HG03520 (cell line): Measurements from ENCODE around the gene ARHGEF39.

Experiments
- ATAC-seq: cut with Tn5 transposase; IDR thresholded peaks from one replicate; pipeline ENCODE4 v1.9.1; 2021; ENCODE audit warnings: mild to moderate bottlenecking, moderate library complexity; ENCODE audit not compliant: unreplicated experiment

ARHGEF39 gene

DNA sequence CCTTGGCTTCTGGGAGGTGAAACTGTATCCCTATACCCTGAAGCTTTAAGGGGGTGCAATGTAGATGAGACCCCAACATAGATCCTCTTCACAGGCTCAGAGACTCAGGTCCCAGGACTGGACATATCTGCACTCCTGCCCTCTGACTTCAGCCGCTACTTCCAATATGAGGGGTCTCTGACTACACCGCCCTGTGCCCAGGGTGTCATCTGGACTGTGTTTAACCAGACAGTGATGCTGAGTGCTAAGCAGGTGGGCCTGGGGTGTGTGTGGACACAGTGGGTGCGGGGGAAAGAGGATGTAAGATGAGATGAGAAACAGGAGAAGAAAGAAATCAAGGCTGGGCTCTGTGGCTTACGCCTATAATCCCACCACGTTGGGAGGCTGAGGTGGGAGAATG is 14.1 kb upstream of the ARHGEF39 start:
- ATAC-seq, result no peak

DNA sequence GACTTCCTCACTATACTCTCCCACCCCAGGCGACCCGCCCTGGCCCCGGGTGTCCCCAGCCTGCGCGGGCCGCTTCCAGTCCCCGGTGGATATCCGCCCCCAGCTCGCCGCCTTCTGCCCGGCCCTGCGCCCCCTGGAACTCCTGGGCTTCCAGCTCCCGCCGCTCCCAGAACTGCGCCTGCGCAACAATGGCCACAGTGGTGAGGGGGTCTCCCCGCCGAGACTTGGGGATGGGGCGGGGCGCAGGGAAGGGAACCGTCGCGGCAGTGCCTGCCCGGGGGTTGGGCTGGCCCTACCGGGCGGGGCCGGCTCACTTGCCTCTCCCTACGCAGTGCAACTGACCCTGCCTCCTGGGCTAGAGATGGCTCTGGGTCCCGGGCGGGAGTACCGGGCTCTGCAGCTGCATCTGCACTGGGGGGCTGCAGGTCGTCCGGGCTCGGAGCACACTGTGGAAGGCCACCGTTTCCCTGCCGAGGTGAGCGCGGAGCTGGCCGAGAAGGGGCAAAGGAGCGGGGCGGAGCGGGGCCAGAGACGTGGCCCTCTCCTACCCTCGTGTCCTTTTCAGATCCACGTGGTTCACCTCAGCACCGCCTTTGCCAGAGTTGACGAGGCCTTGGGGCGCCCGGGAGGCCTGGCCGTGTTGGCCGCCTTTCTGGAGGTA is 10.9 kb upstream of the ARHGEF39 start:
- ATAC-seq, result no peak

DNA sequence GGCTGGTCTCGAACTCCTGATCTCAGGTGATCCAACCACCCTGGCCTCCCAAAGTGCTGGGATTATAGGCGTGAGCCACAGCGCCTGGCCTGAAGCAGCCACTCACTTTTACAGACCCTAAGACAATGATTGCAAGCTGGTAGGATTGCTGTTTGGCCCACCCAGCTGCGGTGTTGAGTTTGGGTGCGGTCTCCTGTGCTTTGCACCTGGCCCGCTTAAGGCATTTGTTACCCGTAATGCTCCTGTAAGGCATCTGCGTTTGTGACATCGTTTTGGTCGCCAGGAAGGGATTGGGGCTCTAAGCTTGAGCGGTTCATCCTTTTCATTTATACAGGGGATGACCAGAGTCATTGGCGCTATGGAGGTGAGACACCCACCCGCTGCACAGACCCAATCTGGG is 10.2 kb upstream of the ARHGEF39 start:
- ATAC-seq, result no peak

DNA sequence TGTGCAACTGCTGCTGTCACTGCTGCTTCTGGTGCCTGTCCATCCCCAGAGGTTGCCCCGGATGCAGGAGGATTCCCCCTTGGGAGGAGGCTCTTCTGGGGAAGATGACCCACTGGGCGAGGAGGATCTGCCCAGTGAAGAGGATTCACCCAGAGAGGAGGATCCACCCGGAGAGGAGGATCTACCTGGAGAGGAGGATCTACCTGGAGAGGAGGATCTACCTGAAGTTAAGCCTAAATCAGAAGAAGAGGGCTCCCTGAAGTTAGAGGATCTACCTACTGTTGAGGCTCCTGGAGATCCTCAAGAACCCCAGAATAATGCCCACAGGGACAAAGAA is 9.0 kb upstream of the ARHGEF39 start:
- ATAC-seq, result no peak

DNA sequence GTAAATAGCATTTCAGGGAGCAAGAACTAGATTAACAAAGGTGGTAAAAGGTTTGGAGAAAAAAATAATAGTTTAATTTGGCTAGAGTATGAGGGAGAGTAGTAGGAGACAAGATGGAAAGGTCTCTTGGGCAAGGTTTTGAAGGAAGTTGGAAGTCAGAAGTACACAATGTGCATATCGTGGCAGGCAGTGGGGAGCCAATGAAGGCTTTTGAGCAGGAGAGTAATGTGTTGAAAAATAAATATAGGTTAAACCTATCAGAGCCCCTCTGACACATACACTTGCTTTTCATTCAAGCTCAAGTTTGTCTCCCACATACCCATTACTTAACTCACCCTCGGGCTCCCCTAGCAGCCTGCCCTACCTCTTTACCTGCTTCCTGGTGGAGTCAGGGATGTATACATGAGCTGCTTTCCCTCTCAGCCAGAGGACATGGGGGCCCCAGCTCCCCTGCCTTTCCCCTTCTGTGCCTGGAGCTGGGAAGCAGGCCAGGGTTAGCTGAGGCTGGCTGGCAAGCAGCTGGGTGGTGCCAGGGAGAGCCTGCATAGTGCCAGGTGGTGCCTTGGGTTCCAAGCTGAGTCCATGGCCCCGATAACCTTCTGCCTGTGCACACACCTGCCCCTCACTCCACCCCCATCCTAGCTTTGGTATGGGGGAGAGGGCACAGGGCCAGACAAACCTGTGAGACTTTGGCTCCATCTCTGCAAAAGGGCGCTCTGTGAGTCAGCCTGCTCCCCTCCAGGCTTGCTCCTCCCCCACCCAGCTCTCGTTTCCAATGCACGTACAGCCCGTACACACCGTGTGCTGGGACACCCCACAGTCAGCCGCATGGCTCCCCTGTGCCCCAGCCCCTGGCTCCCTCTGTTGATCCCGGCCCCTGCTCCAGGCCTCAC is 8.4 kb upstream of the ARHGEF39 start, which contains the start of gene CA9:
TSS of gene CA9 (plus strand) at position 797 of the 893 bp plus-strand sequence. CDS start at position 829, 32 bp downstream.
- ATAC-seq, result no peak

DNA sequence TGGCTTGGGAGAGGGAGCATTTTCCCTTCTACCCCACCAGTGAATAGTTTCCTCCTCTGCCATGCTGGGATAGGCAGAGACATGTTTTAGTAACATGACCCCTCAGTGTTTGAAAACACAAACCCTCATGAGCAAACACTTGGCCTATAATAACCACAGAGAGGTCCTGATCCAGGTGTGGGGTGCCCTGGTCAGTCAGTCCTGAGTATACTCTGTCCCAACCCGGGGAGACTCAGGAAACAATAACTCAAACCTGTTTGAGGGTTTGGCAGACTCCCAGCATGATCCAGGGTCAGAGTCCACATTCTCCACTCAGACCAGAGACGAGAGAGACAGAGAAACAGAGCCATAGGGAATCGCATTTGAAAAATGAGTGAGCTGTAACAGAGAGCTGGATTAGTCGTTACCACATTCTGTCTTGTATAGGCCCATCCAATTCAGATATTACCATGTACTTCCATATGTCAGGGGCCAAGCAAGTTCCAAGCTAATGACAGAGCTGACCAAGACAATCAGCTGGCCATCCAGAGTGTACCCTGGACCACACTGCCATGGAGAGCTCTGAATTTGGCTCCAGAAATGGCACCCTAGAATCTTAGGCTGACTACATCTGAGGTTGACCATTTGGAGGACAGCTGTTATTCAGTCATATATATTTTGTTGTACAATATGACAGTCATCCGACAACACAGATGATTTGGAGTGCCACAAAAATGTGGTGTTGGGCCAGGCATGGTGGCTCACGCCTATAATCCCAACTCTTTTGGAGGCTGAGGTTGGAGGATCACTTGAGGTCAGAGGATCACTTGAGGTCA is 4.5 kb upstream of the ARHGEF39 start:
- ATAC-seq, result no peak

DNA sequence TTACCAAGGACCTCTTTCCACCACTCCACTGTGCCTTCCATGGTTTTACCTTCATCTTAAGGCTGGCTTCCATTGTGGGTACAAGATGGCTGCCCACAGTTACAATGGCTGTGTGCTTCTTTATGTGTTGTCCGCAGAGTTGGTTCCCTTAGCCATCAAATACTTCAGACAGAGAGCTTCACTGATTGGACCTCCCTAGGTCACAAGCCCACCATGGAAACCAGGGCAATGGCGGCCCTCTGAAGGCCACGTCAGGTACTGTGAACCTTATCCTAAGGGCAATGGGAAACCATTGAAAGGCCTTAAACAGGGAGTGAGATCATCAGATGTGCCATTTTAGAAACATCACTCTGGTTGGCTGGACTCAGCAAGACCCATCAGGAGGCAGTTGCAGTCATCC is 2.9 kb upstream of the ARHGEF39 start:
- ATAC-seq, result no peak

DNA sequence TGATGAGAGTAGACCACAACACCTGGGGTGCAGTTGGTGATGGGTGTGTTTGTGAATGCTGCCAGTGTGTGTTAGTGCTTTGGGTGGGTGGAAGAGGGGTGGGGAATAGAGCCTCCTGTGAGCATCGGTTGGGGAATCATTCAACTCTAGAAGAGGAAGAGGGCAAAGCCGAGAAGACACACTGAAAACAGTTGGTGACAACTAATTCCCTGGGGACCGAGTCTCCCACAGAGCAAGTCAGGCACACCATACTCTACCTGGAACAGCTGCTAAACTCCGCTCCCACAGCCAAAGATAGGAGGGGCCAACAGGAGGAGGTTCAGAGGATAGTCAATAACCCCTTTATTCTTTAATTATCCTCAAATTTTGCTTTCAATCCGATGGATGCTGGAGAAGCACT is 1.6 kb upstream of the ARHGEF39 start:
- ATAC-seq, result no peak

DNA sequence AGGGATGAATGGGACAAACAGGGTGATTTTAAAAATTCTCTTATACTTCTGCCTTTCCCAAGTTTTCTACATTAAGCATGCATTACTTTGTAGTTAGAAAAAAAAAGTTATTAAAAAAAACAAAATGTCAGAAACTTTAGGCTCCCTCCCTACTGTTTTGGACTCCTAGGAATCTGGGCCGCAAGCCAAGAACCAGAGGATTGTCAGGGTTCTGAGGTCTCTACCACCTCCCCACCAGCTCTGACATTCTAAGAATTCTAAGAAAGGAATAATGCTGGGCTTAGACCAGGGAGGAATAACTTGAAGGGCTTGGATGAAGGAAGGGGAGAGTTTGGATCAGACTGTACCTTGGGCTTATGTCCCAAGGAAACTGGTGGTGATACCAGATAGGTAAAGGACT is 1.1 kb upstream of the ARHGEF39 start:
- ATAC-seq, result no peak

DNA sequence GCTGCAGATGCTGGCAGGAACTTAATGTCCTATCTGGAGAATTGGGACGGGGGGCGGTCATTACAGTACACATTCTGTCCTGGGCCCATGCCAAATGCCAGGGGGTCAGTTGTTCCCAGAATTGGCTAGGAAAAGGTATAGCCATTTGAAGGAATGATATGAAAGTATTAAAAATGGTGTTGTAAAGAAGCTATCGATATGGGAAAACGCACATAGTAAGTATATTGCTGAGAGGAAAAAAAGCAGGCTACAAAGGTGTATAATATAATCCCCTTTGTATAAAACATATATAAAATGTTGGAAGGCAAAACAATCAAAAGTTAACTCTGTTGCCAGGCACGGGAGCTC is 450 bp upstream of the ARHGEF39 start:
- no peak for ATAC-seq

DNA sequence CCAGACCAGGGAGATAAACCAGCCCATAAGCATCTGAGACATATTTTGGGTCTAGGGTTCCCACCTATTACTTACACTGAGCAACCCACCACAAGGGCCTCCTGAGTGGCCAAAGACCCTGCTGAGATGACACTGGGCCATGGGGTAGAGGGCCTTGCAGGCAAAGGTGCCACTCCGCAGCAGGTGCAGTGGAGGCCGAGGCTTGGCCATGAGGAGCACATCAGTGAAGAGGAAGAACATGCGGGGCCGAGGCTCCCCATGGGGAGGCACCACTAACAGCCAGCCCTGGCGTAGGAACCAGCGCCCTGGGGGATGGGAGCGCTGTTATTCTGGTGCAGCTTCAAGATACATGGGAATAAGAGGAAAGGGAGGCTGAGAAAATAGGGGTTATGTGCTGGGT is 2.6 kb downstream of the ARHGEF39 start:
- ATAC-seq, result no peak

DNA sequence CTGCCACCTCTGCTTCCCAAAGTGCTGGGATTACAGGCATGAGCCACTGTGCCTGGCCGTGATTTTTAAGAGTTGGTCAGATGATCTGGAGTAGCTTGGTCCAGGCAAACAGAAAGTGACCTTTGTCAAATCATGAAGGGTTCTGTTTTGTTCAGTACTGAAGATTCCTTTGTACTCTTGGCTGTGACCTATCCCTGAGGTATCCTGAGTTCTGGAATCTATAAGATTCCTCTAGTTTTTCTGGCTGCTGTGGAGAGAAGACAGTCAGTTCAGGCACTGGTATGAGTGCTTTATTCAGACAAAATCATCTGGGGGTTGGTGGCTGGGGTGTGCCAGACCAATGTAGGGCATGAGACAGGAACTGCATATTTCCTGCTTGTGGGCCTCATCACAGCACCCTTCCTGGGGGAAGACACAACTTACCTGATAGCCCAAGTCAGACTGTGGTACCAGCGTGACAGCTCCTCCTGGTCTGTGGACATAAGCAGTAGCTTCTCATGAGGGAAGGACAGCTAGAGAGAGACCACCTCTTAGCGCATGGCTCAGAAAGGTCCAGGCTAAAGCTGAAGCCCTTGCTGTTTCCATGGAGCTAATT is 3.1 kb downstream of the ARHGEF39 start:
- ATAC-seq, result no peak

DNA sequence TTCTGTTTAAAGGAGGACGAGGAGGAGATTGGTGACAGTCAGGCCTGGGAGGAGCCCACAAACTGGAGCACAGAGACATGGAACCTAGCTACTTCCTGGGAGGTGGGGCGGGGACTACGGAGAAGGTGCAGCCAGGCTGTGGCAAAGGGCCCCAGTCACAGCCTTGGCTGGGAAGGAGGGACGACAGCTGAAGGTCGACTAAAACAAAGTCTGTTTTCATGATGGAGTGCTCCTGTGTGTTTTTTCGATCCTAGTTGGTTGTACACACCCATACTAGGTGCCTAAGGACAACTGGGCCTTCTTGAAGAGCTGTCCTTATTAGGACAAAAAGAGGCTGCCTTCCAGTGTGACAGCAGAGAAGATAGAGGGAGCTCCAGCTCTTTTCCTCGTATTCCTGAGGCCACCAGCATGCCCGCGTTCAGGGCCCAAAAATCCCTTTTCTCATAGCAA is 4.0 kb downstream of the ARHGEF39 start:
- no peak for ATAC-seq

DNA sequence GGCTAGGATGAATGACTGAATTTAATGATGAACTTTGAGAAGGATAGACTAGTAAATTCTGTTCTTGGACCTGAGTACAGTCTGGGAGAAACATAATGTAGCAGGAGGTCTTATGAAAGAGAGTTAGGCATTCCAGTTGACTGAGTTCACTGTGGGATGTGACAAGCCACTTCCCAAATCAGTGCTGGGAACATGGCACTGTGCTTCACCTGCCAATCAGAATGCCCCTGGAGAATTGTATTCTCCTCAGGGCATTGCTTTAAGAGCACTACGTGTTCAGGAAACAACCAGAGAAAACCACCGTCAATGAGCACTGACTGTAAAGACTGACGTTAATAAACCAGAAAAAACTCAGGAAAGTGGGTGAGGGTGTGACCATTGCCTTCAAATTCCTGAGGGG is 5.7 kb downstream of the ARHGEF39 start:
- no peak for ATAC-seq

DNA sequence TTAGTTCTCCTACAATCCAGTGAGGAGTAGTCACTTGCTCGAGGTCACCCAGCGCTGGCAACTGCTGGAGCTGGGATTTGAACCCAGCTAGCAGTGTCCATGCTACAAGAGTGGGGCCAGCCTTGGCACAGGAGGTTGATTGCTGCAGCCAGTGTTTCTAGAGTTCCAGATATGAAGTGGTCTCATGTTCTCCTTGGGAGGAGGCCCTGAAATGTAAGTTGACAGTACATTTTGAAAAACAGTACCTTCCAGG is 6.1 kb downstream of the ARHGEF39 start:
- ATAC-seq, result no peak

DNA sequence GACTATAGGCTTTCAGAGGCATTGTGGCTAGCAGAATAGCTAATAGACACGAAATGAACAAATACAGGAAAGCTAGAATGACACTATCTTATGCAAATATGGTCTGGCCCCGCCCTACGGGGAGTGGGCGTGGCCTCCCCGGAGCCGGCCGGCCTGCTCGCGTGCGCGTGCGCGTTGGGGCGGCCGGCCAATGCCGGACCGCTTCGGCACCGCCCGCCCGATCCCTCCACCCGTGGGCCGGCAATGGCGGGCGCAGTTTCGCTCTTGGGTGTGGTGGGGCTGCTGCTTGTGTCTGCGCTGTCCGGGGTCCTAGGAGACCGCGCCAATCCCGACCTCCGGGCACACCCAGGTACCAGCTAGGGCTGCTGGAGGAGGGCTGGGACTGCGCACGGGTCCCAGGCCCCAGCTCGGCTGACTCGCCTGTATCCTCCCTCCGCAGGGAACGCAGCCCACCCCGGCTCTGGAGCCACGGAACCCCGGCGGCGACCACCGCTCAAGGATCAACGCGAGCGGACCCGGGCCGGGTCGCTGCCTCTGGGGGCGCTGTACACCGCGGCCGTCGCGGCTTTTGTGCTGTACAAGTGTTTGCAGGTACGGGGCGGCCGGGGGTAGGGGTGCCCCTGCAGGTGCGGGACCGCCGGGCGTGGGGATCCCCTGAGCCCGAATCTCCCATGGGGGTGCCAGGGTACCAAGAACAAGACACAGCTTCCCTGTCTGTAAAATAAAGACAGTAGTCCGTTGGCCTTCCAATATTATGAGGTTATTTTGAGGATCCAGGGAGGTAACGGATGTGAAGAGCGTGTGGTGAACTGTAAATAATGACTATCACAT is 6.6 kb downstream of the ARHGEF39 start, which contains the start of gene CCDC107:
TSS of gene CCDC107 (plus strand) at position 156 of the 831 bp plus-strand sequence. CDS start at position 244, 88 bp downstream.
- peak; percentile 54 for ATAC-seq

DNA sequence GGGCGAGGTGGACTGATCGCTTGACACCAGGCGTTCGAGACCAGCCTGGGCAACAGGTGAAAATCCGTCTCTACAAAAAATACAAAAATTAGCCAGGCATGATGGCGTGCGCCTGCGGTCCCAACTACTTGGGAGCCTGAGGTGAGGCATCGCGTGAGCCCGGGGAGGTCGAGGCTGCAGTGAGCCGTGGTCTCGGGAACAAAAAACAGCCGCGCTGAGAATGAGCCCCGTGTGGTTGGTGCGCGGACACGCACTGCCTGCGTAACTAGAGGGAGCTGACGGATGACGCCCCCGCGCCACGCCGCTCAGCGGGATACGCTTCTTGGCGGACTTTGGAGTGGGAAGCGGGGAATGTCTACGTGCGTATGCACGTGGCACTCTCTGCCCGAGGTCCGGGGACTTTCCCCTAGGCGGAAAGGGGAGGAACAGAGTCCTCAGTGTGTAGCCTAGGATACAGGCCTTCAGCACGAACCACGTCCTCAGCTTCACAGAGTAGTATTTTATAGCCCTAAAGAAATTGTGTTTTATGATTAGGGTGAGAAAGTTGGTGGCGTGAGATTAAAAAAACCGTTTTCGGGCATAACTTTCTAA is 7.4 kb downstream of the ARHGEF39 start, which contains the start of gene RMRP:
TSS of gene RMRP (minus strand) at position 474 of the 591 bp plus-strand sequence.
- ATAC-seq, result peak; percentile 84

DNA sequence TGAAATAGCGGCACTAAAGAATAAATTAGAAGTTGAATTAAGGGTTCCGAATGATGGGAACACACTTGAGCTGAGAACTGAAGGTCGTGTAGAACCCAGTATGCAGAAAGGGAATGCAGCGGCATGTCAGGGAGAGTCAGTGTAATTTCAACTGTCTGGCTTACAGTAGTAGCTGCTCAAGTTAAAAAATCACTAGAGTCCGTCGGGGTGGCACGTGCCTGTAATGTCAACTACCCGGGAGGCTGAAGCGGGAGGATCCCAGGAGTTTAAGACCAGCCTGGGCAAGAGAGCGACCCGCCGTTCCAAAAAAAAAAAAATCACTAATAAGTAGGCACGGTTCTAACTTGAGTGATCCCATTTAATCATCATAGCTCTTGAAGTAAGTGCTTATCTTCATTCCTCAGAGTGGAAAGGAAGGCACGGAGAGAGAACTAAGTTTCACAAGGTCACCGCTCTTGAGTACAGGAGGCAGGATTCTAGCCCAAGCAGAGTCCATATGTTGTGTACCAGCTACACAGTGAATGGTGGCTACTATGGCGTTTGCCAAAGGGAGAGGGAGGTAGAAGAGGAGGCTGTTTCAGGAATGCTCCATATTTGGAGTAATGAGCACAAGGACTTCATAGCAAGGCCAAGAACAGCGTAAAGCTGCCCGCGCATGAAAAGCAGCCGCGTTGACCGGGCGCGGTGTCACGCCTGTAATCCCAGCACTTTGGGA is 8.0 kb downstream of the ARHGEF39 start:
- ATAC-seq, result no peak

DNA sequence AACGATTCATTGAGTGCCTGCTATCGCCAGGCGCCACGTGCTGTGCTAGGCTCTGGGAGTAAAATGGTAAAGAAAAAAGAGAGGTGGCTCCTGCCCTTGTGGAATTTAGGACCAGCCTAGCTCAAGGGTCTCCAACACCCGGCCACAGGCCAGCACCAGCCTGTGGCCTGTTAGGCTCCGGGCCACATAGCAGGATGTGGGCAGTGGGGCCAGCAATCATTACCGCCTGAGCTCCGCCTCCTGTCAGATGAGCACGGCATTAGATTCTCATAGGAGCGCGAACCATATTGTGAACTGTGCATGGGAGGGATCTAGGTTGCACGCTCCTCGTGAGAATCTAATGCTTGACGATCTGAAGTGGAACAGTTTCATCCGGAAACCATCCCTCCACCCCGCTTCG is 8.6 kb downstream of the ARHGEF39 start:
- no peak for ATAC-seq
